IMR-90 (cell line): ENCODE measurements around the gene CD44. TPM values are rescaled to one million over a fixed set of nuclear protein-coding genes. Genes with fewer than 3 reads are reported as not detected.
A peak's percentile ranks its signal among the peaks of the same experiment; 100 is the strongest.

Source experiments
- ATAC-seq: fragments of 200-7000 bp; cut with Tn5 transposase; 2 replicates; pipeline ENCODE4 v1.9.1; 2020; ENCODE audit warnings: low read depth, mild to moderate bottlenecking, moderate library complexity
- BruUV-seq: library from RNA; stranded (reverse); fragments of 400-500 nt; replicated peaks from 2 replicates; lab custom pipeline; 2021; lab: Mats Ljungman, UMichigan
- CTCF ChIA-PET: fragments of 300-600 bp; formaldehyde crosslinking; extraction: SDS; loops from one replicate; lab custom pipeline; 2021; ENCODE audit warnings: antibody characterized with exemption; lab: Yijun Ruan, JAX
- POLR2A ChIA-PET: fragments of 300-600 bp; sonication (Branson Sonifier 250); formaldehyde crosslinking; loops from one replicate; lab custom pipeline; 2022; ENCODE audit warnings: antibody characterized with exemption; ENCODE audit not compliant: unreplicated experiment; lab: Charles Lee
- DNase-seq: peaks from one replicate; pipeline ENCODE4 v3.0.0; 2013
- H2AFZ ChIP-seq: replicated peaks from 2 replicates; pipeline ENCODE3; 2013; ENCODE audit warnings: low read length, mild to moderate bottlenecking; ENCODE audit not compliant: poor library complexity
- H2AK5ac ChIP-seq: 2 replicates; pipeline ENCODE4 v1.6.1; 2013; ENCODE audit warnings: low read depth, low read length, inconsistent platforms
- H2AK9ac ChIP-seq: replicated peaks from 2 replicates; pipeline ENCODE3; 2013; ENCODE audit warnings: mild to moderate bottlenecking, low read depth, low read length, moderate library complexity; ENCODE audit not compliant: poor library complexity
- H2BK120ac ChIP-seq: 2 replicates; pipeline ENCODE4 v1.6.1; 2013; ENCODE audit warnings: low read depth, low read length, inconsistent platforms
- H2BK15ac ChIP-seq: 3 replicates; pipeline ENCODE4 v1.6.1; 2013; ENCODE audit warnings: low read depth, low read length, inconsistent platforms
- H2BK20ac ChIP-seq: 2 replicates; pipeline ENCODE4 v1.6.1; 2013; ENCODE audit warnings: low read depth, mild to moderate bottlenecking, inconsistent platforms, low read length, moderate library complexity
- H2BK5ac ChIP-seq: 2 replicates; pipeline ENCODE4 v1.6.1; 2013; ENCODE audit warnings: mild to moderate bottlenecking, low read depth, low read length, inconsistent platforms; ENCODE audit not compliant: poor library complexity, severe bottlenecking
- H3K14ac ChIP-seq: replicated peaks from 2 replicates; pipeline ENCODE4 v1.6.1; 2013; ENCODE audit warnings: low read depth, low read length, inconsistent platforms
- H3K18ac ChIP-seq: 2 replicates; pipeline ENCODE4 v1.6.1; 2013; ENCODE audit warnings: low read depth, low read length, control low read depth
- H3K23ac ChIP-seq: 2 replicates; pipeline ENCODE4 v1.6.1; 2013; ENCODE audit warnings: low read depth, low read length, inconsistent platforms
- H3K27ac ChIP-seq: 2 replicates; pipeline ENCODE4 v1.5.1; 2013; ENCODE audit warnings: mild to moderate bottlenecking, control low read depth, low read length; ENCODE audit not compliant: insufficient read depth
- H3K27me3 ChIP-seq: 2 replicates; pipeline ENCODE4 v1.6.1; 2013; ENCODE audit warnings: low read length; ENCODE audit not compliant: control insufficient read depth, insufficient read depth
- H3K36me3 ChIP-seq: 2 replicates; pipeline ENCODE4 v1.6.1; 2013; ENCODE audit warnings: low read length, mixed read lengths; ENCODE audit not compliant: control insufficient read depth, insufficient read depth
- H3K4ac ChIP-seq: 2 replicates; pipeline ENCODE4 v1.6.1; 2013; ENCODE audit warnings: low read depth, low read length, inconsistent platforms
- H3K4me1 ChIP-seq: 2 replicates; pipeline ENCODE4 v1.6.1; 2013; ENCODE audit warnings: low read length, mixed read lengths; ENCODE audit not compliant: control insufficient read depth, insufficient read depth
- H3K4me2 ChIP-seq: 2 replicates; pipeline ENCODE4 v1.6.1; 2013; ENCODE audit warnings: low read depth, mild to moderate bottlenecking, control low read depth, low read length, moderate library complexity
- H3K4me3 ChIP-seq: 2 replicates; pipeline ENCODE4 v1.5.1; 2013; ENCODE audit warnings: low read depth, mild to moderate bottlenecking, control low read depth, low read length, moderate library complexity; ENCODE audit not compliant: insufficient read depth
- H3K56ac ChIP-seq: 2 replicates; pipeline ENCODE4 v1.6.1; 2013; ENCODE audit warnings: low read length, inconsistent platforms; ENCODE audit not compliant: insufficient read depth; ENCODE audit errors: extremely low read depth
- H3K79me1 ChIP-seq, 2 experiments: 2 replicates each; pipeline ENCODE4 v1.6.1; 2013; ENCODE audit warnings: low read length in 2 of 2, inconsistent platforms in 1 of 2, low read depth in 1 of 2
- H3K9ac ChIP-seq: 2 replicates; pipeline ENCODE4 v1.6.1; 2013; ENCODE audit warnings: low read depth, low read length, control low read depth
- H3K9me1 ChIP-seq: 2 replicates; pipeline ENCODE4 v1.6.1; 2013; ENCODE audit warnings: low read length, inconsistent platforms; ENCODE audit not compliant: insufficient read depth
- H3K9me3 ChIP-seq: 2 replicates; pipeline ENCODE4 v1.6.1; 2013; ENCODE audit warnings: low read length; ENCODE audit not compliant: control insufficient read depth, insufficient read depth
- H4K20me1 ChIP-seq: 2 replicates; pipeline ENCODE4 v1.6.1; 2013; ENCODE audit warnings: low read length, inconsistent platforms; ENCODE audit not compliant: insufficient read depth
- H4K5ac ChIP-seq: 2 replicates; pipeline ENCODE4 v1.6.1; 2013; ENCODE audit warnings: mild to moderate bottlenecking, low read depth, low read length, control low read depth
- H4K8ac ChIP-seq, 2 experiments: 2 replicates each; pipeline ENCODE4 v1.6.1; 2013; ENCODE audit warnings: low read depth in 2 of 2, low read length in 2 of 2, control low read depth in 1 of 2, inconsistent platforms in 1 of 2
- H4K91ac ChIP-seq: 2 replicates; pipeline ENCODE4 v1.6.1; 2013; ENCODE audit warnings: low read depth, low read length, inconsistent platforms; ENCODE audit not compliant: insufficient read depth
- BHLHE40 ChIP-seq: fragments of 150-350 bp; IDR thresholded peaks from 2 replicates; pipeline ENCODE4 v1.6.1; 2016; ENCODE audit warnings: mild to moderate bottlenecking, low read depth, low read length
- CEBPB ChIP-seq: IDR thresholded peaks from 2 replicates; pipeline ENCODE4 v1.6.1; 2012; ENCODE audit warnings: low read depth, low read length, improper control_type of control experiment
- CHD1 ChIP-seq: IDR thresholded peaks from 2 replicates; pipeline ENCODE4 v1.6.1; 2012; ENCODE audit warnings: low read depth, low read length, improper control_type of control experiment
- CTCF ChIP-seq: conservative IDR thresholded peaks from 2 replicates; pipeline ENCODE4 v1.5.1; 2012; ENCODE audit warnings: mild to moderate bottlenecking, low read depth, low read length, improper control_type of control experiment
- ELK1 ChIP-seq: fragments of 150-350 bp; IDR thresholded peaks from 2 replicates; pipeline ENCODE4 v1.6.1; 2016; ENCODE audit warnings: low read depth, mild to moderate bottlenecking, low read length, moderate library complexity, borderline replicate concordance
- MXI1 ChIP-seq: IDR thresholded peaks from 2 replicates; pipeline ENCODE4 v1.6.1; 2012; ENCODE audit warnings: low read depth, mild to moderate bottlenecking, low read length, moderate library complexity, borderline replicate concordance
- POLR2A ChIP-seq: IDR thresholded peaks from 2 replicates; pipeline ENCODE4 v1.6.1; 2012; ENCODE audit warnings: mild to moderate bottlenecking, low read depth, low read length
- RAD21 ChIP-seq: IDR thresholded peaks from 2 replicates; pipeline ENCODE4 v1.6.1; 2012; ENCODE audit warnings: low read length, improper control_type of control experiment
- RCOR1 ChIP-seq: IDR thresholded peaks from 2 replicates; pipeline ENCODE4 v1.6.1; 2012; ENCODE audit warnings: mild to moderate bottlenecking, low read length, improper control_type of control experiment; ENCODE audit not compliant: insufficient replicate concordance
- RFX5 ChIP-seq: IDR thresholded peaks from 2 replicates; pipeline ENCODE4 v1.8.0; 2012; ENCODE audit warnings: low read depth, mild to moderate bottlenecking, low read length, moderate library complexity
- SMC3 ChIP-seq: fragments of 150-350 bp; IDR thresholded peaks from 2 replicates; pipeline ENCODE4 v1.6.1; 2016; ENCODE audit warnings: low read depth, mild to moderate bottlenecking, antibody characterized with exemption, low read length, moderate library complexity
- USF2 ChIP-seq: fragments of 150-350 bp; IDR thresholded peaks from 2 replicates; pipeline ENCODE4 v1.6.1; 2017; ENCODE audit warnings: mild to moderate bottlenecking, antibody characterized with exemption, low read length, low read depth
- WGBS, 2 experiments: methylation state at CpG; one replicate each; pipeline versions ENCODE4 v1.1.5 to v1.1.7; 2013; ENCODE audit warnings: missing lambda C conversion rate in 2 of 2; ENCODE audit not compliant: insufficient read length in 1 of 2; ENCODE audit errors: extremely low coverage in 2 of 2; 5-methylcytosine and 5-hydroxymethylcytosine counted together
- dilution Hi-C: fragments of 300-500 bp; cut with HindIII; formaldehyde crosslinking; loops from one replicate; pipeline ENCODE4 v1.14.3; 2018; ENCODE audit warnings: low sequenced_read_pairs; ENCODE audit not compliant: unreplicated experiment
- in situ Hi-C: fragments of 300-500 bp; cut with MboI; formaldehyde crosslinking; loops from 3 replicates; pipeline ENCODE4 v1.14.3; 2019; ENCODE audit warnings: low sequenced_read_pairs, inconsistent platforms, mixed read lengths
- intact Hi-C: fragments of 100-400 bp; cut with micrococcal nuclease; formaldehyde crosslinking; loops from 2 replicates; pipeline ENCODE4 v1.10.0; 2022
- polyA plus RNA-seq, 3 experiments: library from polyadenylated mRNA; depleted of rRNA; stranded (reverse); fragments of >200 nt; gene quantifications; 2 replicates each; pipeline ENCODE4 v1.2.3, GENCODE V29; 2012; ENCODE audit warnings: low replicate concordance in 1 of 3
- total RNA-seq: library from RNA; depleted of rRNA; stranded (reverse); fragments of >200 nt; gene quantifications from 2 replicates; pipeline ENCODE4 v1.2.3, GENCODE V29; 2012

CD44 gene
- total and polyA plus RNA-seq, 2 of the 4 experiments (the other 2 are of a cell fraction) = 357 to 947 TPM

GRCh38 chr11:35245786-35246185, 106.8 kb downstream of the CD44 start:
- H3K27ac ChIP-seq = no peak overlapping the region
- H2BK5ac ChIP-seq = no peak overlapping the region
- no peak overlapping the region for H2BK120ac ChIP-seq
- H3K4me2 ChIP-seq = no peak overlapping the region
- no peaks in the 10 kb centered on the region for H3K36me3 ChIP-seq
- TF ChIP-seq RFX5 (no peak), RCOR1 (no peak), RAD21 (no peak), SMC3 (no peak), CHD1 (no peak), POLR2A (no peak), BHLHE40 (no peak), USF2 (no peak), ELK1 (no peak), CEBPB (no peak), CTCF (no peak), MXI1 (no peak)
- no peak overlapping the region for H2BK20ac ChIP-seq
- peaks cover 2% of the 10 kb centered on the region; the same call in 1 of the 2 replicates for H3K9me1 ChIP-seq
- H2AFZ ChIP-seq = peak overlapping the region; percentile 25
- no peaks in the 10 kb centered on the region for H4K20me1 ChIP-seq
- no peak overlapping the region for H3K9ac ChIP-seq
- intact Hi-C loops (no loop called here), dilution Hi-C loops (no loop called here), in situ Hi-C loops (no loop called here)
- no peak overlapping the region for H3K23ac ChIP-seq
- H4K5ac ChIP-seq = no peak overlapping the region
- peak overlapping the region; percentile 33; the same call in 1 of the 2 replicates for H4K91ac ChIP-seq
- H3K27me3 ChIP-seq = no peaks in the 10 kb centered on the region
- CTCF ChIA-PET = interaction anchor here (1.1 to 1.6 kb wide), 3 partner anchors 8 to 21 kb away, joined by 5 read pairs; no protein-coding TSS in a partner anchor
- peak overlapping the region; percentile 35; the same call in 1 of the 2 replicates for H2AK5ac ChIP-seq
- POLR2A ChIA-PET = no interaction called here
- no peak overlapping the region for H3K4ac ChIP-seq
- H3K18ac ChIP-seq = no peak overlapping the region
- H3K14ac ChIP-seq = no peak overlapping the region
- H2AK9ac ChIP-seq = no peak overlapping the region
- H3K79me1 ChIP-seq = no peaks in the 10 kb centered on the region
- no TSS peak for BruUV-seq
- WGBS, 2 experiments = no CpG with 5 or more reads among the region's 1 CpG
- DNase-seq (no peak), ATAC-seq (no peak)
- no peaks in the 10 kb centered on the region; the same call in 1 of the 2 replicates for H3K9me3 ChIP-seq
- H3K4me1 ChIP-seq = peaks cover 2% of the 10 kb centered on the region; the same call in 1 of the 2 replicates
- no peak overlapping the region for H4K8ac ChIP-seq
- H2BK15ac ChIP-seq = peak overlapping the region; percentile 82; the same call in 2 of the 3 replicates
- H3K56ac ChIP-seq = no peak overlapping the region
- H3K4me3 ChIP-seq = no peak overlapping the region
